HG03060 (cell line): ENCODE measurements around the gene PTCD2.
"Not testable (repeated sequence)": the region's sequence is repeated elsewhere in the genome, so short reads cannot be mapped to it uniquely, and the experiment has no call there.

ENCODE experiments used
- ATAC-seq: cut with Tn5 transposase; IDR thresholded peaks from one replicate; pipeline ENCODE4 v1.9.1; 2021; ENCODE audit warnings: low read depth, moderate number of reproducible peaks; ENCODE audit not compliant: unreplicated experiment

PTCD2 gene

GRCh38 chr5:72377910-72378638 lies 57.9 kb downstream of the PTCD2 start:
- no peak for ATAC-seq

GRCh38 chr5:72378639-72379289 lies 58.6 kb downstream of the PTCD2 start:
- no peak for ATAC-seq

GRCh38 chr5:72379936-72380335 lies 59.8 kb downstream of the PTCD2 start:
- no peak for ATAC-seq

- peak; percentile 47 for ATAC-seq
Observed at GRCh38 chr5:72380492-72381274, 60.5 kb downstream of the PTCD2 start.

- no peak for ATAC-seq
Observed at GRCh38 chr5:72383280-72383679, 63.1 kb downstream of the PTCD2 start.

- ATAC-seq = no peak
Observed at GRCh38 chr5:72383726-72384125, 63.6 kb downstream of the PTCD2 start.

- ATAC-seq = no peak
Observed at GRCh38 chr5:72386639-72387038, 66.5 kb downstream of the PTCD2 start.

DNA sequence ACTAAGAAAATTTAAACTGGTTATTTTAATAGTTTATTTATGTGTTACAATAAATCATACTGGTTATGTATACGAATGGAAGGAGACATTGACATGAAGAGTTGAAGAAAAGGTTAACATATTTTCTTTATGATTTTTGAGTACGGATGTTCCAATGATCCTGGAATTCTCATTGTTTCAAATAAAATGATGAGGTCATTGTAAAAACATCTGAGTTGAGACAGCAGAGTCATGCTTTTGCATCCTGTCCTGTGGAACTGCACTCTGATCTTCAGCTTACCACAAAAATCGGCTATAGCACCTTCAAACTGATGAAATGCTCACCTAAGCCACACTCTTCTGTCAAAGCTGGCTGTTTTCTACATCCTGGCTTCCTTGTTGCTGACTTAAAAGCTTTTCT lies 67.8 kb downstream of the PTCD2 start:
- no peak for ATAC-seq

DNA sequence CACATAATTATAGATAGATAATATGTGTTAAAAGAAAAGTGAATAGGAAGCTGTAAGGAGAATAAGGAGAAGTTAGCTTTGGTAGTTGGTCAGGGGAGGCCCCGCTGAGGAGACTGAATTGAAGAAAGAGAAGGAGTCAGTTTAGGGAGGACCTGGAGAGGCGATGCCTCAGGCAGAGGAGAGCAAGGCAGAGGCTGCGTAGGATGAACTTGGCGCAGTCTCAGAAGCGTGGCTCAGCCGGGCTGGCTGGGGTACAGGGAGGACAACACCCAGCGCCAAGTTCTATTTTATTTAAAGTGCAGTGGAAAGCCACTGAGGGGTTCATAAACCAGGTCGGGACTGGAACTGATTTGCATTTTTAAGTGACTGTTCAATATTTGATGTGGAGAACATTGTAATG lies 68.5 kb downstream of the PTCD2 start:
- no peak for ATAC-seq

- ATAC-seq = no peak
Observed at GRCh38 chr5:72390836-72391235, 70.7 kb downstream of the PTCD2 start.

GRCh38 chr5:72392326-72392733 lies 72.2 kb downstream of the PTCD2 start:
- ATAC-seq = no peak

- no peak for ATAC-seq
Observed at GRCh38 chr5:72393052-72393451, 72.9 kb downstream of the PTCD2 start.

GRCh38 chr5:72394688-72395087 lies 74.5 kb downstream of the PTCD2 start:
- no peak for ATAC-seq

DNA sequence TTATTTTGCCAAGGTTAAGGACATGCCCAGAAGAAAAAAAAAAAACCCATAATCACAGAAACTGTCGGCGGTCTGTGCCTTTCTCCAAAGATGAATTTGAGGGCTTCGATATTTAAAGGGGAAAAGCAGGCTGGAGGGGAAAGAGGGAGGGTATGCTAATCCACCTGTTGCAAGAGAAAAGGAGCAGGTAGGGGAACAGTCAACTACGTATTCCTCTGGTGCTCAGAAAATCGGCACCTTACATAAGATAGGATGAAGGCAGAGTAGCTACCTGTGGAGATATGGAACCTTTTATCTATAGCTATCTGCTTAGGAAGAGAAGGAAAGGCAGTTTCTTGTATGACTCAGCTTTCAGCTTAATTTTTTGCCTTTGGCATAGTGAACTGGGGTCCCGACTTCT lies 77.7 kb downstream of the PTCD2 start:
- ATAC-seq = no peak

- ATAC-seq = no peak
Observed at GRCh38 chr5:72400950-72401349, 80.8 kb downstream of the PTCD2 start.

GRCh38 chr5:72402381-72402890 lies 82.3 kb downstream of the PTCD2 start:
- ATAC-seq = no peak

DNA sequence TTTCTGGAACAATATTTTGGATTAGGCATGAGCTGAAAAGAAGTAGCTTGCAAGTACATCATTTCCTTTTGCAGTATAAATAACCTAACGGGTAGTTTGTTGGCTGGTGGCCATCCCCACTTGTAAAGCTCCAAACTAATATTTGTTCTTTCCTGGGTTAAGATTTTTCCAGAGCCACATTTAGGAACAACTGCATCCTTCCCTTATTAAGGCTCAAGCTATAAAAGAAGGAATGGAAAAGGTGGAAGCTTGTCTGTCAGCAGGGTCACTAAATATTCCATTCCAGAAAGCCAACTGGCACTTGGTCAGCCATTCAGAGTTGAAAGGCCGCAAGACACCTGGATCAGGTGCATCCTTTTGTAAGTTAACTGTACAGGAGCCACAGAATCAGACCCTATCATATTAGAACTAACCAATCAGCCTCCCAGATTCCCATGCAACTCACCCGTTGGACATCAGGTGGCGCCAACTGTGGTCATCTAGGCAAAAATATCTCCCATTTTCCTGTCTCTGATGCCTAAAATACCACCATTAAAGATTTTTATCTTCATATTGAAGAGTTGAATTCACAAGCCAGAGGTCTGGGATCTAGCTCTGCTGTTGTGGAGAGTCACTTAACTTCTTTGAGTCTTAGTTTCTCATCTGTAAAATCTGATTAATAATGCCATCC lies 82.9 kb downstream of the PTCD2 start:
- no peak for ATAC-seq

GRCh38 chr5:72404771-72405170 lies 84.6 kb downstream of the PTCD2 start:
- not testable (repeated sequence) for ATAC-seq

GRCh38 chr5:72407078-72407477 lies 86.9 kb downstream of the PTCD2 start:
- ATAC-seq = no peak

DNA sequence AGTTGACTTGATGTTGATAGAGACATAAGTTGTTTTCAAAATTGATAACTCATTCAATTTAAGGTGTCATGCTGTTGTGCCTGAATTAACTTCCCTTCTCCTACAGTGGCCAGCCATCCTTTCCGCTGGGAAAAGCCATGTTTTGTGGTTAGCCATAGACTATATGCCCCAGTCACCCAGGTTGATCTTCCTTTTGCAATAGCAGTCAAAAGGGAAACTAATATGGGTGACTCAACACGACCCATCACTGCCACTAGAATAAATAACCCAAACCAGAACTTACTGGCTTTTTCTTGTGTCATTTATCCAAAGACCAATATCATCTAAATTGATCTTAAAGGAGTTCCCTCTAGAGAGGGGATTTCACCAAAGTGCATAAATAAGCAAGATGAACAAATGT lies 87.4 kb downstream of the PTCD2 start:
- no peak for ATAC-seq

GRCh38 chr5:72408127-72408526 lies 88.0 kb downstream of the PTCD2 start:
- no peak for ATAC-seq
